NK-92 (cell line): ENCODE results near the gene KIF26B.

Experiments
- DNase-seq: peaks from one replicate; lab custom pipeline; 2025; ENCODE audit not compliant: unreplicated experiment; lab: John Stamatoyannopoulos, UW

KIF26B gene

DNA sequence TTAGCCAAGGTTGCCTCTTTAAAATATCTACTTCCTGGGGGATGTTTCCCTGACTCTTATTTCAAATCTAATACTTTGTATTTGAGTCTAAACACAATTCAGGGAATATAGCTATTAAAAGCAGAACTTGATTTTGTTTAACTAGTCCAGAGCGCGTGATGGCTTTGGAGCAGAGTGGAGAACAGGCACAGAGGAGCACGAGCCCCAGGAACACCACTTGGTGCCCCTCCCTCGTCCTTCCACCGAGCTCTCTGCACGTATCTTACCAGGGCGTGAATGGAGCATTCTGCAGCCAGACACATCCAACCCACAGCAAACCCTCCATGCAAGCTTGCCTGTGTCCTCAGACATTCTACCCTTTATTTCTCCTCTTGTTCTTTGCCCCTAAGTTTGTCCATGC is 14.1 kb downstream of the KIF26B start:
- no peak for DNase-seq

DNA sequence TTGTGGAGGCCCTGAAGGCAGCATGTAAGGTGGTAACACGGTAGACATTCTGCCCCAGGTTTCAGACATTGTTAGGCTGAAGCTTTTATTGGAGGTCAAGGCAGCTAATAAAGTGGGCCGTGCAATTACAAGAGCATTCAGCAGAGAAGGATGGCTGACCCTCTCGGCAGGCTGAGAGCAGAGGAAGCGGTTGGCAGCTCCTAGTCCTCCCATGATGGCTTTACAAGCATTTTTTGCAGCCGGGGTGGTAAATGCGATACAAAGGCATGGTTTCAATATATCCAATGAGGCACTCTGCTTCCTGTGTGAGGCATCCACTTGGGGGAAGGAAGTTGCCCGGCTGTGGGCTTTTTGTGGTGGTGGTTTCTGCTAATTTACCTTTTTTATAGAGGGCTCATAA is 14.6 kb downstream of the KIF26B start:
- DNase-seq = no peak

DNA sequence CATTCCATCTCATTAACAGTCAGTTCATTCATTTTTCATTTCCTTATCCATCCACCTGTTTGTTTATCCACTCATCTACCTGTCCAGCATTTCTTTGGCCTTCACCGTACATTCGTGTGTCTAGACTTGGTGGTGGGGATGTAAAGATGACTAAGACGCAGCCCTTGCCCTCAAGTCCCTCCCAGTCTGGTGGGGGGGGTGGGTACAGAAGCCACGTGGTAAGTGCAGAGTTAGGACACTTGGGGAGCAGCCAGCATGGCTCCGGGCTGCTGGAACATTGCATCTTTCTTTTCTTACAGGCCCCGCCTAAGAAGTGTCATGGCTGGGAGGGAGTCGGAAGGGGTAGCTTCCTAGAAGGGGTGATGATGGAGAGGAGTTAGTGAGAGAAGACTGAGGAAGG is 17.2 kb downstream of the KIF26B start:
- no peak for DNase-seq

- DNase-seq = no peak
Observed at GRCh38 chr1:245172829-245173228, 18.0 kb downstream of the KIF26B start.

DNA sequence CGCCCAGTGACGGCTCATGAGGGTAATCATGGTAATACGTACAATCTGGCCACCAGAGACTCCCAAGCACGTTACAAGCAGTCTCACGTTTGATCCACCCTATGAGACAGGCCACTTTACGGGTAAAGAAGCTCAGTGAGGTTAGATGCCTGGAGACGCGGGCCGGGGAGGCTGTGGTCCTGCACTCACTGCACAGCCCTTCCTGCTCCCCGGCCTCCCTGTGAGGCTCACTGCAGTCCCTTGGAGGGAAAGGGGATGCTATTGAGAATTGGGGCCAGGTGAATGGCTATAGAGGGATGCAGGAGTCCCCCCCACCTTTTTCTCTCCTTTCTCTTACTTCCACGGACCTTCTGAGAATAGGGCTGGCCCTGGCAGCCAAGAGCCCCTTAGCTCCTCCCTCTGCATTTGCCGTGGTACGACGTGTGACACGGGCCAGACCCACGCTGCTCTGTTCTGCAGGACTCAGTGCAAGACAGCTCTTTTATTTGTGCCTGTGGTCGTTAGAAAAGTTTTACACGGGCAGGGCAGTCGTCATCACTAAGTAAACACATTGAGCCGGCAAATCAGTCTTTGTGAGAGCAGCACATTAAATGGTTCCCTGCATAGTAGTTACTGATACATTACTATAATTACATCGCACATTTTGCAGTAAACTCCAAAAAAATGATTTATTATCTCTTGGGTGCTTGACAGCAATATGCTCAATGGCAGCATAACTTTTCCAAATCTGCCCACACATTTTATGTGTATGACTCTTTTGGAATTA is 18.8 kb downstream of the KIF26B start:
- no peak for DNase-seq

DNA sequence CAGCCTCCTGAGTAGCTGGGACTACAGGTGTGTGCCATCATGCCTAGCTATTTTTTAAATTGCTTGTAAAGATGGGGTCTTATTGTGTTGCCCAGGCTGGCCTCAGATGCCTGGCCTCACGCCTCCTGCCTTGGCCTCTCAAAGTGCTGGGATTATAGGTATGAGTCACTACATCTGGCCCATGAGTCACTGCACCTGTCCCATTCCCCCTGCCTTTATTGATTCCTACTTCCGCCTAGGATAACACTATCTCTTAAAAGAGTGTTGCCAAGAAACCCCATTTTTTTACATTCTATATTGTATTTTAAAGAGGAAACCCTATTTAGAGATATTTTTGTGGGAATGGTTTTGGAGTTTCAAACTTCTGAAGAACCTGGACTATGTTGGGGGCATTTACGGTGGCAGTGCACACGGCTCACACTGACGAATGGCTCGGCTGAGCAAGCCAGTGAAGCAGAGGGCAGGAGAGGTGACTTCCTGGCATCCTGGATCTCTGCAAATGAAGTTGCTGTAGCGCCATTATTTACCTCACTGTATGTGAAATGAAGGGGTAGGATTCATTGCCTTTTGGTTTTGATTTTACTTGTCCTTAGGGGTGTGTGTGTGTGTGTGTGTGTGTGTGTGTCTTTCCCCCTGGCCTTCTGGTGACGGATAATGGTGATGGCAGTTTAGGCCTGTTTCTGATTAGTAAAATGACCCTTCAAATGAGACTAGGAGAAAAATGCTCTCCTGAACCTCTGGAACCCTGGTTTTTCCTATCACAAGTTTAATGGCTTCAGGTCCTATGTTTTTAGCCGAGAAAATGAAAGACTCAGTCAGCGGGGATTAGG is 22.5 kb downstream of the KIF26B start:
- DNase-seq = no peak

- DNase-seq = no peak
Observed at GRCh38 chr1:245179706-245180105, 24.9 kb downstream of the KIF26B start.

DNA sequence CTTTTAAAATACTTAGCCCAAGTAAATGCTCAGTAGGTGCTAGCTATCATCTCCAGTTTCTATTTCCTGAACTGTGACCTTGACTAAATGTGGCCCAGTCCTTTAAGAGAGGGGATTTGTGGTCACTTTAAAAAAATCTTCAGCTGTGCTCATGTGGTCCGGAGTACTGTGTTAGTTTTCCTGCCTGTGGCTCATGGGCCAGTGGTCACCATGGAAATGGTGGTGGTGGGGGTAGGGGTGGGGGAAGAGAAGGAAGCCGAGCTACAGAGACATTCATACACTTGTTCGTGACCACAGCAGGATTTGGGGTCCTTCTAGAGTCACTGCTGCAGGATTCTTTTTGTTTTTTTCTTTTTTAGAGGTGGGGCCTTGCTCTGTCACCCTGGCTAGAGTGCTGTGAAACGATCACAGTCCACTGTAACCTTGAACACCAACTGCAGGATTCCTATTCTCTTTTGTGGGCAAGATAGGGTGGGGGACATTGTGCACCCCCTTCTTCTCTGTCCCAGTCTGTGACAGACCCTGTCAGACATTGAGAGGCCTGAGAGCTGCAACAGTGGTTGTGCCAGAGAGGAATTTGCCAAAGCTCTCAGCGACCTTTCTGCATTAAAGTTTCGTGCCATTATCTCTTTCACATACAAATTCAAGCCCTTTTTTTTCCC is 25.8 kb downstream of the KIF26B start:
- DNase-seq = no peak

- no peak for DNase-seq
Observed at GRCh38 chr1:245181158-245181517, 26.4 kb downstream of the KIF26B start.

DNA sequence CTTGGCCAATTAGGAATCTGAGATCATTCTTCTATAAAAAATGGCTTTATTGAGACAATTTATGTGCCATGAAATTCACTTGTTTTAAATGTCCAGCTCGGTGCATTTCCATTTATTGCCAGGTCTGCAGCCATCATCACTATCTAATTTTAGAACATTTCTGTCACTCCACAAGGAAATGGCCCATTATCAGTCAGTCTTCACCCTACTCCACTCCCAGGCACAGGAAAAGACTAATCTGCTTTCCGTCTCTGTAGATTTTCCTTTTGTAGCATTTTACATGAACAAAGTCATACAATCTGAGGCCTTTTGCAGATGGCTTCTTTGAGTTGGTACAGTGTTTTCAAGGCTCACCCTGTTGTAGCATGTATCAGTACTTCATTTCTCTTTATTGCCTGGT is 27.2 kb downstream of the KIF26B start:
- DNase-seq = no peak

DNA sequence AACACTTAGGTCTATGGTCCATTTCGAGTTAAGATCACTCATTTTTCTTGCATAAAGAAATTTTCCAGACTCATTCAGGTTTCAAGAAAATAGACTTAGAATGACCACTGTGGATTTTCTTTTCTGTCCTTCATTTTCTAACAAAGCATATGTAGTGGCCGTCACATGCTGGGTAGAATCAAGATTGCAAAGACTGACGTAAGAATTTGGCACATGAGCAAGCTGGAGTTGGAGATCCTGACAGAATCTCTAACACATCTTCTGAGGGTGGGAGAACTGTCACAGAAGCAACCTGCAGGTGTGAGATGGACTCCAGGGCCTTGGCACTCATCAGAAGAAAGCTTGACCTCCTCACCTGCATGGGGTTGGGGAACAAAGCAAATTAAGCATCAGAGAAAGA is 28.6 kb downstream of the KIF26B start:
- no peak for DNase-seq

- DNase-seq = no peak
Observed at GRCh38 chr1:245184779-245185178, 30.0 kb downstream of the KIF26B start.

DNA sequence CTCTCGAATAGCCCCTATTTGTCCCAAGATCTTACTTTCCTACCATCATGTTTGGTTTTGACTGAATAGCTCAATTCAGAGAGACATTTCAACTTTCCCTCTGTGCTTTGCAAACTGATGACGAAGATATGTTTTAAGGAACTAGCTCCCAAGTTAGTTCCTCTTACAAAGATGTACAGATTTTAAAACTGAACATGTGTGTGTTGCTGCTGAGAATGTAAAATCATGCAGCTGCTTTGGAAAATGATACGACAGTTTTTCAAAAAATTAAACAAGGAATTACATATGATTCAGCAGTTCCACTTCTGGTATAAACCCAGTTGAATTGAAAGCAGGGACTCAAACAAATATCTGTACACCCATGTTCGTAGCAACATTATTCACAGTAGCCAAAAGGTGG is 33.6 kb downstream of the KIF26B start:
- DNase-seq = no peak

- DNase-seq = no peak
Observed at GRCh38 chr1:245195398-245195797, 40.6 kb downstream of the KIF26B start.

GRCh38 chr1:245197121-245197520 is 42.3 kb downstream of the KIF26B start:
- no peak for DNase-seq

- DNase-seq = no peak
Observed at GRCh38 chr1:245197911-245198379, 43.2 kb downstream of the KIF26B start.

- no peak for DNase-seq
Observed at GRCh38 chr1:245198748-245199516, 44.1 kb downstream of the KIF26B start.

- no peak for DNase-seq
Observed at GRCh38 chr1:245200146-245200545, 45.4 kb downstream of the KIF26B start.

GRCh38 chr1:245201201-245201600 is 46.4 kb downstream of the KIF26B start:
- no peak for DNase-seq

- no peak for DNase-seq
Observed at GRCh38 chr1:245201827-245202226, 47.0 kb downstream of the KIF26B start.

- no peak for DNase-seq
Observed at GRCh38 chr1:245205396-245205795, 50.6 kb downstream of the KIF26B start.
